Thyroid gland (tissue), 4 donors: ENCODE measurements around the gene NRARP. TPM values are rescaled to one million over a fixed set of nuclear protein-coding genes. Genes with fewer than 3 reads are reported as not detected.

Source experiments
- DNase-seq, 2 donors: peaks; one replicate each; pipeline ENCODE4 v3.0.0-alpha.2; 2019
- H3K27ac ChIP-seq, 3 donors: fragments of 200-600 bp; sonication (generic); 1 replicate in 2 of 3; 2 replicates in 1 of 3; pipeline ENCODE4 v1.5.1; 2016 to 2019; ENCODE audit warnings: mild to moderate bottlenecking in 1 of 3, moderate library complexity in 1 of 3
- H3K27me3 ChIP-seq: fragments of 200-600 bp; sonication (generic); one replicate; pipeline ENCODE4 v1.5.1; 2019
- H3K36me3 ChIP-seq, 2 donors: fragments of 200-600 bp; sonication (generic); one replicate each; pipeline ENCODE4 v1.5.1; 2016 to 2019
- H3K4me1 ChIP-seq, 2 donors: fragments of 200-600 bp; sonication (generic); one replicate each; pipeline ENCODE4 v1.5.1; 2017 to 2019
- H3K4me3 ChIP-seq, 3 donors: fragments of 200-600 bp; sonication (generic); replicated peaks in 1 of 3; 1 replicate in 2 of 3; 2 replicates in 1 of 3; pipeline ENCODE4 v1.5.1; 2016; ENCODE audit warnings: mild to moderate bottlenecking in 1 of 3
- H3K9me3 ChIP-seq: fragments of 200-600 bp; sonication (generic); one replicate; pipeline ENCODE4 v1.5.1; 2017
- CTCF ChIP-seq, 6 experiments: fragments of 200-600 bp in 3 of 6; fragments of 450-650 bp in 3 of 6; sonication (generic) in 3 of 6; IDR thresholded peaks; one replicate each; pipeline ENCODE4 v1.5.1; 2016 to 2019; ENCODE audit warnings: antibody characterized with exemption in 6 of 6, mild to moderate bottlenecking in 2 of 6, inconsistent platforms in 1 of 6, moderate library complexity in 1 of 6
- POLR2A ChIP-seq, 2 donors: fragments of 450-650 bp; IDR thresholded peaks; one replicate each; pipeline ENCODE4 v1.6.1; 2017; ENCODE audit warnings: antibody characterized with exemption in 2 of 2, mild to moderate bottlenecking in 2 of 2, moderate library complexity in 1 of 2
- WGBS, 2 donors: methylation state at CpG; one replicate each; pipeline ENCODE4 v1.1.5; 2017; 5-methylcytosine and 5-hydroxymethylcytosine counted together
- intact Hi-C: fragments of 100-400 bp; cut with DNase I; formaldehyde crosslinking; loops from one replicate; pipeline ENCODE4 v1.15.1; 2023
- total RNA-seq, 4 donors: library from RNA; depleted of rRNA; stranded (reverse); fragments of >200 nt; gene quantifications; one replicate each; pipeline ENCODE4 v1.2.3, GENCODE V29; 2016

Gene NRARP
- total RNA-seq, 4 donors from 2014 or later, result 1.8 to 10.2 (median 6.8) TPM

GRCh38 chr9:137320555-137321384, 18.7 kb upstream of the NRARP start:
- no peak for DNase-seq
- H3K27ac ChIP-seq, result no peak overlapping the region
- TF ChIP-seq POLR2A (IDR thresholded peaks at IDR 0.05), result no peak
- no peak for TF ChIP-seq CTCF (IDR thresholded peaks at IDR 0.05)
- no peaks in the 10 kb centered on the region for H3K27me3 ChIP-seq
- no peaks in the 10 kb centered on the region for H3K9me3 ChIP-seq
- peaks cover 4 to 25% of the 10 kb centered on the region in 2 donors for H3K4me1 ChIP-seq
- intact Hi-C loops, result no loop called here
- no peak overlapping the region for H3K4me3 ChIP-seq
- 50 to 90% methylated on average over 4 to 6 of the region's 24 CpGs for WGBS, 2 donors
- H3K36me3 ChIP-seq, result no peaks in the 10 kb centered on the region

GRCh38 chr9:137319739-137320551, 17.9 kb upstream of the NRARP start:
- Histone ChIP-seq H3K36me3 (no peaks in the 10 kb centered on the region), H3K27me3 (no peaks in the 10 kb centered on the region), H3K4me3 (no peak overlapping the region), H3K4me1 (peaks cover 7 to 34% of the 10 kb centered on the region in 2 donors), H3K27ac (no peak overlapping the region), H3K9me3 (no peaks in the 10 kb centered on the region)
- 94% methylated on average over 9 of the region's 22 CpGs for WGBS, 2 donors
- intact Hi-C loops, result no loop called here
- DNase-seq, result no peak
- no peak for TF ChIP-seq CTCF (IDR thresholded peaks at IDR 0.05)
- TF ChIP-seq POLR2A (IDR thresholded peaks at IDR 0.05), result no peak

- Histone ChIP-seq H3K36me3 (no peaks in the 10 kb centered on the region), H3K4me3 (no peak overlapping the region), H3K4me1 (peaks cover 7 to 34% of the 10 kb centered on the region in 2 donors), H3K9me3 (no peaks in the 10 kb centered on the region), H3K27ac (peak overlapping the region in 1 of 3 donors; percentile 29), H3K27me3 (no peaks in the 10 kb centered on the region)
- intact Hi-C loops, result no loop called here
- DNase-seq, result peak in 1 of 2 donors; percentile 32
- TF ChIP-seq CTCF (IDR thresholded peaks at IDR 0.05) (peak in 1 of 6 experiments; percentile 28), POLR2A (IDR thresholded peaks at IDR 0.05) (no peak)
- WGBS, 2 donors, result 78 to 80% methylated on average over 6 to 14 of the region's 26 CpGs
Measured at GRCh38 chr9:137319011-137319738, 17.1 kb upstream of the NRARP start.

GRCh38 chr9:137318602-137319001, 16.5 kb upstream of the NRARP start:
- no peak for DNase-seq
- no peaks in the 10 kb centered on the region for H3K9me3 ChIP-seq
- TF ChIP-seq CTCF (IDR thresholded peaks at IDR 0.05) (no peak), POLR2A (IDR thresholded peaks at IDR 0.05) (no peak)

More at GRCh38 chr9:137318602-137319001, 16.5 kb upstream of the NRARP start:
- Histone ChIP-seq H3K27me3 (no peaks in the 10 kb centered on the region), H3K36me3 (no peaks in the 10 kb centered on the region), H3K4me1 (peaks cover 7 to 34% of the 10 kb centered on the region in 2 donors), H3K27ac (peak overlapping the region in 2 of 3 donors; percentile 29 to 53), H3K4me3 (no peak overlapping the region)
- intact Hi-C loops, result no loop called here
- 83 to 85% methylated on average over 15 to 17 of the region's 18 CpGs for WGBS, 2 donors
